ENCODE measurements around the gene PPP1R3G.

GRCh38 chr6:5036269-5036668, 48.9 kb upstream of the PPP1R3G start:
- TF ChIP-seq CTCF (IDR thresholded peaks at IDR 0.05) = no peak
- no peak for TF ChIP-seq EZH2 (IDR thresholded peaks at IDR 0.05; ENCODE audit: borderline replicate concordance, insufficient read depth, low read depth, low read length, poor library complexity, severe bottlenecking)
